K562 (cell line): Measurements from ENCODE around the gene FAM177B. TPM values are rescaled to one million over a fixed set of nuclear protein-coding genes. Genes with fewer than 3 reads are reported as not detected.

ENCODE experiments used
- ADNP ChIP-seq: fragments of 200-800 bp; sonication (Bioruptor generic); IDR thresholded peaks from 2 replicates; pipeline ENCODE4 v1.6.1; 2016; ENCODE audit warnings: missing genetic modification characterization, missing compliant biosample characterization
- ARNT ChIP-seq, 2 experiments: fragments of 450-650 bp; IDR thresholded peaks; 2 replicates each; pipeline ENCODE4 v1.6.1; 2016; ENCODE audit warnings: mild to moderate bottlenecking in 1 of 2
- FOXP1 ChIP-seq: sonication (generic); formaldehyde crosslinking; IDR thresholded peaks from 2 replicates; pipeline ENCODE4 v1.8.0; 2022; ENCODE audit warnings: mild to moderate bottlenecking, missing genetic modification reagents
- HDAC3 ChIP-seq: fragments of 450-650 bp; IDR thresholded peaks from 2 replicates; pipeline ENCODE4 v1.6.1; 2018; ENCODE audit warnings: borderline replicate concordance, mild to moderate bottlenecking, moderate library complexity; ENCODE audit not compliant: partially characterized antibody
- HDAC8 ChIP-seq: fragments of 450-650 bp; IDR thresholded peaks from 2 replicates; pipeline ENCODE4 v1.6.1; 2016; ENCODE audit warnings: mild to moderate bottlenecking, missing genetic modification characterization, moderate library complexity, missing compliant biosample characterization
- HLTF ChIP-seq: fragments of 450-650 bp; IDR thresholded peaks from 2 replicates; pipeline ENCODE4 v1.6.1; 2016
- HNRNPUL1 ChIP-seq: fragments of 200-400 bp; formaldehyde crosslinking; IDR thresholded peaks from 2 replicates; pipeline ENCODE4 v1.6.1; 2017; ENCODE audit warnings: low read length
- SIN3B ChIP-seq: fragments of 450-650 bp; IDR thresholded peaks from 2 replicates; pipeline ENCODE4 v1.6.1; 2017; ENCODE audit warnings: low read depth, mild to moderate bottlenecking, moderate library complexity
- TSHZ1 ChIP-seq: fragments of 250-450 bp; sonication (Bioruptor Pico); IDR thresholded peaks from 2 replicates; pipeline ENCODE4 v1.4.0; 2020; ENCODE audit warnings: mild to moderate bottlenecking, moderate library complexity
- ZNF165 ChIP-seq: fragments of 250-450 bp; sonication (Bioruptor Pico); IDR thresholded peaks from 2 replicates; pipeline ENCODE4 v1.4.0; 2020; ENCODE audit warnings: borderline replicate concordance
- ZNF174 ChIP-seq: fragments of 250-450 bp; sonication (Bioruptor Pico); IDR thresholded peaks from 2 replicates; pipeline ENCODE4 v1.4.0; 2020; ENCODE audit warnings: mild to moderate bottlenecking
- ZNF253 ChIP-seq: fragments of 250-450 bp; sonication (Bioruptor Pico); conservative IDR thresholded peaks from 2 replicates; pipeline ENCODE4 v1.6.1; 2021; ENCODE audit warnings: mild to moderate bottlenecking
- polyA plus RNA-seq, 8 experiments: library from polyadenylated mRNA; depleted of rRNA in 4 of 8; stranded (reverse) in 5 of 8; unstranded in 3 of 8; fragments of >200 nt; fragmentation: Nextera tagmentation in 2 of 8; fragmentation: Illumina TruSeq in 1 of 8; extraction: Ambion mirVana in 2 of 8; extraction: Trizol in 1 of 8; gene quantifications; 2 replicates each; pipeline versions ENCODE4 v1.2.1 to v1.2.3, GENCODE V29; 2011 to 2014; ENCODE audit warnings: inconsistent platforms in 1 of 8, missing spikeins in 1 of 8
- total RNA-seq, 7 experiments: library from RNA; depleted of rRNA in 6 of 7; stranded (reverse); fragments of >200 nt in 6 of 7; fragmentation: Illumina TruSeq in 2 of 7; extraction: Trizol in 2 of 7; gene quantifications; 2 replicates each; pipeline versions ENCODE4 v1.2.1 to v1.2.3, GENCODE V29; 2011 to 2021; ENCODE audit warnings: low replicate concordance in 1 of 7
- TF ChIP-seq, protein P1 (sequence below), 2 experiments: fragments of 450-650 bp; formaldehyde crosslinking in 1 of 2; IDR thresholded peaks; 2 replicates each; pipeline versions ENCODE4 v1.4.0 to v1.6.1; 2014 to 2020; ENCODE audit warnings: mild to moderate bottlenecking in 2 of 2, borderline replicate concordance in 1 of 2, low read depth in 1 of 2
- TF ChIP-seq, protein P2 (sequence below), 2 experiments: fragments of 450-650 bp in 1 of 2; sonication (generic) in 1 of 2; formaldehyde crosslinking in 1 of 2; IDR thresholded peaks in 1 of 2; conservative IDR thresholded peaks in 1 of 2; 2 replicates each; pipeline versions ENCODE4 v1.6.1 to v1.8.1; 2016 to 2023; ENCODE audit warnings: mild to moderate bottlenecking in 2 of 2, moderate library complexity in 2 of 2, inconsistent platforms in 1 of 2, missing genetic modification reagents in 1 of 2

The FAM177B gene
- total and polyA plus RNA-seq, 9 of the 15 experiments (the other 6 are each of a cell fraction or from before 2014, with no cell fraction given) = not detected

GRCh38 chr1:222711319-222712252 lies 25.4 kb upstream of the FAM177B start (continued):
- TF ChIP-seq, protein P1, sequence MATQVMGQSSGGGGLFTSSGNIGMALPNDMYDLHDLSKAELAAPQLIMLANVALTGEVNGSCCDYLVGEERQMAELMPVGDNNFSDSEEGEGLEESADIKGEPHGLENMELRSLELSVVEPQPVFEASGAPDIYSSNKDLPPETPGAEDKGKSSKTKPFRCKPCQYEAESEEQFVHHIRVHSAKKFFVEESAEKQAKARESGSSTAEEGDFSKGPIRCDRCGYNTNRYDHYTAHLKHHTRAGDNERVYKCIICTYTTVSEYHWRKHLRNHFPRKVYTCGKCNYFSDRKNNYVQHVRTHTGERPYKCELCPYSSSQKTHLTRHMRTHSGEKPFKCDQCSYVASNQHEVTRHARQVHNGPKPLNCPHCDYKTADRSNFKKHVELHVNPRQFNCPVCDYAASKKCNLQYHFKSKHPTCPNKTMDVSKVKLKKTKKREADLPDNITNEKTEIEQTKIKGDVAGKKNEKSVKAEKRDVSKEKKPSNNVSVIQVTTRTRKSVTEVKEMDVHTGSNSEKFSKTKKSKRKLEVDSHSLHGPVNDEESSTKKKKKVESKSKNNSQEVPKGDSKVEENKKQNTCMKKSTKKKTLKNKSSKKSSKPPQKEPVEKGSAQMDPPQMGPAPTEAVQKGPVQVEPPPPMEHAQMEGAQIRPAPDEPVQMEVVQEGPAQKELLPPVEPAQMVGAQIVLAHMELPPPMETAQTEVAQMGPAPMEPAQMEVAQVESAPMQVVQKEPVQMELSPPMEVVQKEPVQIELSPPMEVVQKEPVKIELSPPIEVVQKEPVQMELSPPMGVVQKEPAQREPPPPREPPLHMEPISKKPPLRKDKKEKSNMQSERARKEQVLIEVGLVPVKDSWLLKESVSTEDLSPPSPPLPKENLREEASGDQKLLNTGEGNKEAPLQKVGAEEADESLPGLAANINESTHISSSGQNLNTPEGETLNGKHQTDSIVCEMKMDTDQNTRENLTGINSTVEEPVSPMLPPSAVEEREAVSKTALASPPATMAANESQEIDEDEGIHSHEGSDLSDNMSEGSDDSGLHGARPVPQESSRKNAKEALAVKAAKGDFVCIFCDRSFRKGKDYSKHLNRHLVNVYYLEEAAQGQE (IDR thresholded peaks at IDR 0.05; ENCODE audit: borderline replicate concordance) = peak; percentile 47
- TF ChIP-seq, protein P1 (CRISPR knock-in tag; IDR thresholded peaks at IDR 0.05; ENCODE audit: low read depth) = no peak
- TF ChIP-seq ZNF165 (CRISPR knock-in tag) = no peak
- TF ChIP-seq HDAC3 = peak; percentile 65
- TF ChIP-seq SIN3B = no peak
- TF ChIP-seq ADNP (tag) = no peak
- TF ChIP-seq HLTF = no peak
- TF ChIP-seq FOXP1 = no peak
- TF ChIP-seq, protein P2, sequence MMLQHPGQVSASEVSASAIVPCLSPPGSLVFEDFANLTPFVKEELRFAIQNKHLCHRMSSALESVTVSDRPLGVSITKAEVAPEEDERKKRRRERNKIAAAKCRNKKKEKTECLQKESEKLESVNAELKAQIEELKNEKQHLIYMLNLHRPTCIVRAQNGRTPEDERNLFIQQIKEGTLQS (IDR thresholded peaks at IDR 0.05) = no peak
- TF ChIP-seq, protein P2 (CRISPR knock-in tag; conservative IDR thresholded peaks at IDR 0.05) = no peak
- no peak for TF ChIP-seq ZNF253 (CRISPR knock-in tag)
- no peak for TF ChIP-seq TSHZ1 (CRISPR knock-in tag)
- TF ChIP-seq ZNF174 (CRISPR knock-in tag) = no peak
- TF ChIP-seq HNRNPUL1 = no peak
- no peak for TF ChIP-seq HDAC8
- TF ChIP-seq ARNT (IDR thresholded peaks at IDR 0.05) = no peak; a peak in 1 of 4 replicates
